HG03103 (cell line): Measurements from ENCODE around the gene SNRPD3.
"Not testable (repeated sequence)": the region's sequence is repeated elsewhere in the genome, so short reads cannot be mapped to it uniquely, and the experiment has no call there.

Source experiments
- ATAC-seq: cut with Tn5 transposase; IDR thresholded peaks from one replicate; pipeline ENCODE4 v1.9.1; 2021; ENCODE audit warnings: low read depth; ENCODE audit not compliant: unreplicated experiment

The SNRPD3 gene

DNA sequence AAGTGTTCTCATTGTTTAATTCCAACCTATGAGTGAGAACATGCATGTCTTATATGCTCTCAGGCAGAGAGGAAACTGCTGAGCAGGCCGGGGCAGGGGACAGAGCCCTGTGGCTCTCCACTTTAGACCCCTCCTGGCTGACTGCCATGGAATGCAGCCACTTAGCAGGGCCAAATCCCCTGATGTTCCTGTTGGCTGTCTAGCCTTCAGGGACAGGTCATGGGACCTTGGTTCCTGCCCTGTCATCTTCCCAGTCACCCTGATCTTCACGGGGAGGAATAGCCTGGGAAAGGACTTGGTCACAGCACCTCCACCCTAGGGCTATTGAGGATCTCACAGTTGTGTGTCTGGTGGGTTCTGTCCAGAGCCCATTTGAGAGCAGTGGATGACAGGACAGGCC is 50.5 kb downstream of the SNRPD3 start:
- not testable (repeated sequence) for ATAC-seq

DNA sequence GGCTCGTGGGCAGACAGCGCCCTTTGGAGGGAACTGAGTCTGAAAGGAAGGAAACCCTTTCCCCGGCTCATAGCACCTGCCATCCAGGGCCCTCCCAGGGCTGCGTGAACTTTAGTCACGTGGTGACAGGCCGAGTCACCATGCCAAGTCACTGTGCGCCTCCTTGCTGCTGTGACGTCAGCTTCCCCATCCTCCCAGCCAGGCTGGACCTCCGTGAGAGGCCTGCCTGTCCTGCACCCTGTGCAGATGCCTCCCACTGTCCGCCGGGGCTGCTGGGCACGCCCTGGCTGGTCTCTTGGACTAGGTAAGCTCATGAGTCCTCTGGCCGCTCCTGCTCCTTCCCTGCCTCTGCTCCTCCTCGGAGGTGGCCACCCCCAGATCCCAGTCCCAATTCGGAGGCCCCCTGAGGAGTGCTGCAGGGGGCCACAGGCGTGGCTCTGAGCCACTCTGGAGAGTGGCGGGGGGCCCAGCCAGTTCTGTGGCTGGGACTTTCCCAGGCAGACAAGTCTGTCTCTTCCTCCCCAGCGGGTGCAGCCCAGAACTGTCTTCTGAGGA is 51.7 kb downstream of the SNRPD3 start:
- ATAC-seq, result peak; percentile 57

GRCh38 chr22:24608327-24608726 is 52.5 kb downstream of the SNRPD3 start:
- ATAC-seq, result not testable (repeated sequence)

GRCh38 chr22:24609888-24610287 is 54.1 kb downstream of the SNRPD3 start:
- ATAC-seq, result not testable (repeated sequence)

DNA sequence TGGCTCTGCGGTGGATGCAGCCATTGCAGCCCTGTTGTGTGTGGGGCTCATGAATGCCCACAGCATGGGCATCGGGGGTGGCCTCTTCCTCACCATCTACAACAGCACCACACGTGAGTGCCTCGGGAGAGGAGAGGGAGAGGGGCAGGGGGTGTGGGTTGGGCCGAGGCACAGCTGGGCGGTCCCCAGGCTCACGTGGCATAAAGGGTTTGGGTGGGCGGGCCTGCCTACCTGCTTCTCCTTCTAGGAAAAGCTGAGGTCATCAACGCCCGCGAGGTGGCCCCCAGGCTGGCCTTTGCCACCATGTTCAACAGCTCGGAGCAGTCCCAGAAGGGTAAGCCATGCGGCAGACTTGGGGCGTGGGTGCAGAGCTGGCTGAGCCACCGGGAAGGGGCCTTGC is 59.0 kb downstream of the SNRPD3 start:
- ATAC-seq, result not testable (repeated sequence)

- ATAC-seq, result not testable (repeated sequence)
Measured at GRCh38 chr22:24621244-24621643, 65.4 kb downstream of the SNRPD3 start.

GRCh38 chr22:24622596-24622995 is 66.8 kb downstream of the SNRPD3 start:
- not testable (repeated sequence) for ATAC-seq
